Keratinocyte (primary cell): ENCODE data around the gene NDNF.

Source experiments
- EZH2 ChIP-seq: IDR thresholded peaks from one replicate; pipeline ENCODE4 v1.6.1; 2012; ENCODE audit warnings: inconsistent platforms, mild to moderate bottlenecking, low read length, moderate library complexity
- TF ChIP-seq, protein P1 (sequence below), 3 experiments: IDR thresholded peaks in 1 of 3; conservative IDR thresholded peaks in 1 of 3; optimal IDR thresholded peaks in 1 of 3; 2 replicates in 2 of 3; 3 replicates in 1 of 3; pipeline versions ENCODE3 to v1.5.1; 2011; ENCODE audit warnings: low read length in 3 of 3, mild to moderate bottlenecking in 3 of 3, moderate library complexity in 2 of 3, control low read depth in 1 of 3, inconsistent platforms in 1 of 3; ENCODE audit not compliant: insufficient read depth in 2 of 3; ENCODE audit errors: extremely low read depth in 1 of 3

DNA sequence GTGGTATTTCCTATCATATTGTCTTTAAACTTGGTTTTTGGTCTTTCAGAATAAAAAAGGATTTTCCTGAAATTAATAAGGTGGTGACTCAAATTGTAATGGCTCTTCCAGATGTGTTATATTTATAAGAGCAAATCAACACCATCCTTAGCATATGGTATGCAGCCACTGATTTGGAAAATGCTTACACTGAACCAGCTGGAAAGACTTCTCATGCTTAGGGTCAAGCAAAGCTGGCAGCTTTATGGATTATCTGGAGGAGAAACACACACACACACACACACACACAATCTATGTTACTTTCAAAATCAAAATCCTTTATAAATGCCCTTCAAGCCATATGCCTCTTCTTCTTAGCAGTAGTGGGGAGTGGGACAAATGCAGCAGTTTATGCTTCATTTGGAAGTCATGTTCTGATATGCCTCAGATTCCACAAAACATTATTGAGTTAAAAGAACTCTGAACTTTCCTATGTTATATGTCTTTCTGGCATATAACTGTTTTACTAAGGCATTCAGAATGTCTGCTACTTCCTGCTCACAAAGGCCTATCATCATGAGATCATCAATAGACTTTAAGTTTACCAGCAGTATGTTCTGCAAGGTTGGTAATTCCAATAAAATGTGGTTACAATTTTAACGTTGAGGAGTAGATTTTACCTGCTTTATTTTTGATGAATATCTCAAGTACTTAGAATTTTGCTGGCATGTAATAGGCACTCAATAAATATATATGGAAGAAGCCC is 76.9 kb downstream of the NDNF start:
- TF ChIP-seq, protein P1, sequence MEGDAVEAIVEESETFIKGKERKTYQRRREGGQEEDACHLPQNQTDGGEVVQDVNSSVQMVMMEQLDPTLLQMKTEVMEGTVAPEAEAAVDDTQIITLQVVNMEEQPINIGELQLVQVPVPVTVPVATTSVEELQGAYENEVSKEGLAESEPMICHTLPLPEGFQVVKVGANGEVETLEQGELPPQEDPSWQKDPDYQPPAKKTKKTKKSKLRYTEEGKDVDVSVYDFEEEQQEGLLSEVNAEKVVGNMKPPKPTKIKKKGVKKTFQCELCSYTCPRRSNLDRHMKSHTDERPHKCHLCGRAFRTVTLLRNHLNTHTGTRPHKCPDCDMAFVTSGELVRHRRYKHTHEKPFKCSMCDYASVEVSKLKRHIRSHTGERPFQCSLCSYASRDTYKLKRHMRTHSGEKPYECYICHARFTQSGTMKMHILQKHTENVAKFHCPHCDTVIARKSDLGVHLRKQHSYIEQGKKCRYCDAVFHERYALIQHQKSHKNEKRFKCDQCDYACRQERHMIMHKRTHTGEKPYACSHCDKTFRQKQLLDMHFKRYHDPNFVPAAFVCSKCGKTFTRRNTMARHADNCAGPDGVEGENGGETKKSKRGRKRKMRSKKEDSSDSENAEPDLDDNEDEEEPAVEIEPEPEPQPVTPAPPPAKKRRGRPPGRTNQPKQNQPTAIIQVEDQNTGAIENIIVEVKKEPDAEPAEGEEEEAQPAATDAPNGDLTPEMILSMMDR (optimal IDR thresholded peaks at IDR 0.05 in 1 of 3, IDR thresholded peaks at IDR 0.05 in 1 of 3, conservative IDR thresholded peaks at IDR 0.05 in 1 of 3; ENCODE audit: extremely low read depth in 1 of 3, insufficient read depth in 2 of 3, low read length in 3 of 3), result no peak
- TF ChIP-seq EZH2, result no peak
